ENCODE results near the gene ADAM33.

ADAM33 gene

GRCh38 chr20:3670945-3671344 lies 10.9 kb downstream of the ADAM33 start:
- intact Hi-C loops (cut with DNase I) = loop anchor here (10.0 kb wide), 1 partner anchor 414 kb away; no protein-coding TSS in a partner anchor
- no peak for DNase-seq

DNA sequence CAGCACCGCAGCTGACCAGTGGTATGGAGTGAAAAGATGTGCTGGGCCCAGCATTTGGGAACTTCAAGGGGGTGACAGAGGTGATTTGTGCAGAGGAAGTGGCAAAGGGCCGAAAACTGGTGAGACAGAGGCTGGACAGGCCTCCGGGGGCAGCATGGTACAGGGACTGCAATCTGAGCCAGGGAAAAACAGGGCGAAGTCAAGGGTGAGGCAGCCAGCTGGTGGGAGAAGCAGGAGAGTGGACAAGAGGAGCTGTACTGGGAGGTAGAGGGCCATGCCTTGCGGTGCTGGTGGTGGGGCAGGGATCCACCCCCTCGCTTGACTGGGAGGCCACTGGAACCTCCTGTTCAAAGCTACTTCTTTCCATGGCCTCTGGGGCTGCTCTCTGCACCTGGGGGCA lies 11.3 kb downstream of the ADAM33 start:
- intact Hi-C loops (cut with DNase I) = loop anchor here (10.0 kb wide), 1 partner anchor 414 kb away; no protein-coding TSS in a partner anchor
- no peak for DNase-seq

DNA sequence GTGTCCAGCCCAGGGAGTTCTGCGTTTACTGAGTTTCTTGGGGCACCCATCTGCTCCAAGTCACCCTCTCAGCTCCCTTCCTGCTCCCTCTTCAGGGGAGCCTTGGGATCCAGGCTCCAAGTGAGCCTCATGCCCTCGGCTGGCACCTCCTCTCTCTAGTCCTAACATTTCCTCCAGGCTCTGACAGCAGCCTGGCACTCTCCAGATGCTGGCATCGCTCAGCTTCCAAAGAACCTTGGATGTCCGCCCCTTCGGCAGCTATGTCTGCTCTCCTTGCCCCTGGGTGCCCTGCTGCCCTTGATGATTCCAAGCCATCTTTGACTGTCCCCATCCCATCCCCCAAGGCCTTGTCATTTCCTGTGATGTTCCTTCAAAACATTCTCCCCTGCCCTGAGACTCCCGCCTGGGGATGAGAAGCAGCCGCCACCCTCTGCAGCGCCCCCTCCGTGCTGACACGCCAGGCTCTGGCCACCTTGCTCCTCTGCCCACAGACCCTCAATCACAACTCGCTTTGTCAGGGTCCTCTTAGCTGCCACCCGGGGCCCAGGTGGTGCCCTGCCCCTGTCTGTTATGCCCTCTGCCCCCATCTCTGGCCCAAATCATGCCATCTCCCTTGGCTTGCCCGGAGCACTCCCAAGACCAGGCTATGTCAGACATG lies 12.0 kb downstream of the ADAM33 start:
- intact Hi-C loops (cut with DNase I) = loop anchor here (10.0 kb wide), 1 partner anchor 415 kb away; no protein-coding TSS in a partner anchor
- no peak for DNase-seq

- intact Hi-C loops (cut with DNase I) = no loop called here
- peak in 1 of 10 donors; percentile 14 for DNase-seq
Observed at GRCh38 chr20:3667434-3668037, 14.3 kb downstream of the ADAM33 start.

GRCh38 chr20:3663858-3664257 lies 18.0 kb downstream of the ADAM33 start:
- intact Hi-C loops (cut with DNase I) = no loop called here
- no peak for DNase-seq

DNA sequence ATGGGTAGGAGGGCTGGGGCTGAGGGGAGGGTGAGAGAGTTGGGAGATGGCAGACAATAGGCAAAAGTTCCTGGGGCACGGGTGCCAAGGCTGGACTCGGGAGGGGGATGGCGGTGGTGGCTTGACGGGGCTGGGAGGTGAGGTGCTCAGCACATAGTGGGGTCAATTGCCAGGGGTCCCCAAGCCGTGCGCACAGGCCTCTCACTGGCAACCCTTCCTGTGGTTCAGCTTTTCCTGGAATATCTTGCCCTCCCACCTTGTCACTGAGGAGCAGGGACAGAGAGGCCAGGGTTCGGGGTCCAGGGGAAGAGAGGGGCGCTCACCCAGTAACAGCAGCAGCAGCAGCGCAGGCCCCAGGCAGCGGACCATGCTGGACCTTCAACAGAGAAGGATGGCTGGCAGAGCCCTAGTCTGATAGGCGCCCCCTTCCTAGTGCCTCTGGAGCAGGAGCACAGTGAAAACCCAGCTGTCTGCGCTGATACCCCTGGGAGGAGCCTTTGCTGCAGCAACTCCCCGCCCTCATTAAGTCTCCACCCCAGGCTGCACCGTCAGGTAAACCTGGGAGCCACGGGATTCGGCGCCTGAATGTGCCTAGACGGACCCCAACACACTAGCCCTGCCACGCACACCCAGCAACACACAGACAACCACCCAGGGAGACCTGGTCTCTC lies 18.6 kb downstream of the ADAM33 start, which contains the start of gene GFRA4:
TSS of gene GFRA4 (minus strand) at position 369 of the 671 bp plus-strand sequence. CDS start at position 369, 0 bp downstream.
- DNase-seq = peak in 2 of 10 donors; percentile 76 to 84
- intact Hi-C loops (cut with DNase I) = no loop called here

DNA sequence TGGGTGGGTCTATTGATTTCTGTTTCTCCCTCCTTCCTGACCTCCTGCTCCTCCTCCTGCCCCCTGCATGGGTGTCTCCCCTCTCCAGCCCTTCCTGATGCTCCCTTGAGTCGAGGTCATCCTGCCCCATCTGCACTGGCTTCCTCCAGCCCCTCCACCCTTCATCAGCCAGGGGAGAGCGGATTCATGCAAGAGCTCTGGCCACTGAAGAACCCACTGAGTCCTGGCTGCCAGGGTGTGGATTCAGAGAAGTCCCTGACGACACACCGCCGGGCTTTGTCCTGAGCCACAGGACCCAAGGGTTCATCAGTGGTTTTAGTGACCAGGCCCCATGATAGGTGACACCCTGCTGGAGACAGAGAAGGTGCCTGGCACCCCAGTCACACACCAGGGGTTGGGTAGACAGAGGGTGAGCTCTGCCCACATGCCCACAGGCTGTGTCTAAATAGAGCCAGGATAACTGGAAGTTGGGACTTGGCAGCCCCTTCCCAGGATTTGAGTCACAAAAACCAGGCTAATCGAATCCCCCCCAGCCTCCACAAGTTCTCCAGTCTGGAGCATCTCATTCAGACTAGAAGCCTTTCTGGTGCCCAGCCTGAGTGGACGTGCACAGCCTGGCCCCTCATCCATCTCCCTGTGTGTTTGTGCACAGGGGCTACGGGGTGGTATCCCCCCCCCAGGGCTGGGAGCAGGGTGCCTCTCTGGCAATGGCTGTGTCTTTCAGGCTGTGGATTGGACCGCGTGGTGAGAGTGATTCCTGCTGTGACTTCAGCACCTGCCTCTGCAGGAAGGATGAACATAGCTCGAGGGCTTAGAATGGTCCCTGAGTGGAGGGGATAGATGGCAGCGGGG lies 19.8 kb downstream of the ADAM33 start:
- DNase-seq = peak in 4 of 10 donors; percentile 0 to 75 (median 36)
- intact Hi-C loops (cut with DNase I) = no loop called here

DNA sequence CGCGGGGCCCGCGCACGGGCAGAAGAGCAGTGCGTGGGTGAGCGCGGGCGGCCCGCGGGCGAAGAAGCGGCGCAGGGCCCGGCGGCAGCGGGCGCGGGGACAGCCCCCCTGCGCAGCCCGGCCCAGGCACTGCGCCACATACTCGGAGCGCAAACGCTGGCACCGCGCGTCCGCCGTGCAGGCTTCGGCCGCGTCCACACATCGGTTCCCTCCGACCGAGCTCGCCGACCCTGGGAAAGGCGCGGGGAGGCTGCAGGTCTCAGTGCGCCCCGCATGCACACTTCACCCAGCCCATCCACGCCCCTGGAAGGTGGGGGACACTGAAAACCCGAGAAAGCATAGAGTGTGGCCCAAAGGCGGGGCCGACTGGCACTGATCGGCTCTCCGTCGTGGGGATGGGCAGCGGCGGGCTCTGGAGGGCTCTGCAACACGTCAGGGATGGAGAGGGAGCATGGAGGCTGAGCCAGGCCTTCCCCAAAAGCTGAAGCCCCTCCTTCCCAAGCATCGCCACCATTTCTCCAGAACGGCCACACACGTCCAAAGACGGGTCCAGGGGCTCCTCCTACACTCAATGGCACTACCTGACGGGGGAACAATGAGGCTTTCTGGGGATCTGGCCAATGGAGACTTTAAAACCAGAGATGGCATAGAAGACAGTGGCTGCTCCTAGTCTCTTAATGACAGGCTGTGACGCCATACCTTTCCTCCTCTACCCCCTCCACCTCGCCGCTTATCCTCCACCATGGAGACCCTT lies 20.6 kb downstream of the ADAM33 start:
- intact Hi-C loops (cut with DNase I) = no loop called here
- DNase-seq = peak in 3 of 10 donors; percentile 5 to 67 (median 39)

GRCh38 chr20:3660262-3661059 lies 21.3 kb downstream of the ADAM33 start:
- DNase-seq = peak in 3 of 10 donors; percentile 2 to 75 (median 63)
- intact Hi-C loops (cut with DNase I) = no loop called here

DNA sequence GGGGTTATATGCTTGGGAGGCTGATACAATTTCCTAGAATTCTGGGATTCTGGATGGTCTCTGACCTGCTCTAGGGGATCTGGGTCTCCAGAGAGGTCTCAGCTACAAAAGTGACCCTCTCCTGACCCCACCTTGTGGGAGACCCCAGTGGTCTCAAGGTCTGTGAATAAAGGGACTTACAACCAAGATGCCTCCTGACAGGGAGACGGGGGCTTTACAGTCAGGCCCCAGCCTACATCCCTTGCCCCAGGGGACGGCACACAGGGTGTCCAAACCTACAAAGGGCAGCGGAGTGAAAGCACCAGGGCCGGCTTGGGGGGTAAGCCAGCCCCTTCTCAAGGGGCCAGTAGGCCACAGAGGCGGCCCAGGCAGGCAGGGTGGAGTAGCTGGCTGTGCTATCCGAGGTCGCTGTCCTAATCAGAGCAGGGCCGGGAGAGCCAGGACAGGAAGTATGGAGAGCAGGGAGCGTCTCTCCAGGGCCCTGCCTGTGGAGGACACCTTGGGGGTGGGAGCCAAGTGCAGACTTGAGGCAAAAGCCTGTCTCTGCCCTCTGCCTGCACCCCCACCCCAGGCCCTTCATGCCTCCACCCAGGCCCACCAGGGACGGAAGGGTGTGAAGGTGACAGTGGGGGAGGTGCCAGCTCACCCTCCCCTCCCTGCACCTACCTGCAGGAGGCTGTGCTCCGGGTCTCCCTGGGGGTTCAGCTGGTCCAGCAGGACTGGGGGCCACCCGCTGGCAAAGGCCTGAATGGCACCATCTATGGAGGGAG lies 22.1 kb downstream of the ADAM33 start:
- DNase-seq = peak in 3 of 10 donors; percentile 6 to 72 (median 63)
- intact Hi-C loops (cut with DNase I) = no loop called here

- DNase-seq = peak in 3 of 10 donors; percentile 8 to 87 (median 32)
- intact Hi-C loops (cut with DNase I) = no loop called here
Observed at GRCh38 chr20:3658716-3659491, 22.9 kb downstream of the ADAM33 start.

GRCh38 chr20:3658019-3658715 lies 23.6 kb downstream of the ADAM33 start:
- intact Hi-C loops (cut with DNase I) = no loop called here
- no peak for DNase-seq

DNA sequence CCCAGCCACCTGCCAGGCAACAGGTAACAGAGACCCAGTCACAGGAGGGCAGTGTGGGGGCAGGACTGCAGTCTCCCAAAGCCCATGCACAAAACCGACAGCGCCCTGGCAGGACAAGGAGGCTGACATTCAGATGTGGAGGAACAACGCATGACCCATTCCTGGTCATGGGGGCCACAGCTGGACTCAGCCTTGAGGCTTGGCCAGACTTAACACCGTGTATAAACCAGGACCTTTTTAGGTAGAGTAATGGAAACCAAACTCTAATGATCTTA lies 26.7 kb downstream of the ADAM33 start:
- peak in 2 of 10 donors; percentile 3 to 43 for DNase-seq
- intact Hi-C loops (cut with DNase I) = no loop called here

DNA sequence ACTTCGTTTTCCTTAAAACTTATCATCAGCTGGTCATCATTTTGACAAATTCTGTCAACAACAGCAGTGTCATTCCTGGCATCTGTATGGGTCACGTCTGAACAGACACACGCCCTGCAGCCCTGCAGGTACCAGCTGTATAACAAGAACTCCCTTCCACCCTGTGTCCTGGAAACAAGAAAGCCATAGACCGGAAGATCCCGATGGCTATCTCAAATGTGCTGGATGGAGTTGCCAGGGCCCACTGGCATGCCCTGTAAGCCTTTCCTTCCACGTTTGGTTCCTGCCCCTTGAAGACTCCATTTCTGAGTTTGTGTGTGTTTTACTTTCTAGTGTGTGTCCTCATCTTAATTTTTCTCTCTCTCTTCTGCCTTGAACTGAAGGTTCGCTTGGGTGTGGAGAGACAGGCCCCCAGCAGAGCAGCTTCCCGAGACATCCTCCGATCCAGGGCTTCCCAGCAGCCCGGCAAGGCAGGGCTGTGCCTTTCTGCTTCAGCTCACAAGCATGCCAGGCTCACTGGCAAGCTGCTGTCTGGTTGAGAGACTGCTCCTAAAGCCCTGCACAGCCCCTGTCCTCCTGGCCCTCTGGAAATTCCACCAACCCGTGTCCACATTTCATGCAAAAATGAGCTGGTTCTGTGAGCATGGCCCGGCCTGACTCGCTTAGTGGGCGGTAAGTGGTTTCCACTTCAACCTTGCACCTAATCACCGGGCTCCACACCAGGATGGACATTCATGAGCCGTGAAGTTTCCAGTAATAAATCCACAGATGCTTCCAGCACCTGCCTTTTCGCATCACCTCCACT lies 27.3 kb downstream of the ADAM33 start:
- intact Hi-C loops (cut with DNase I) = no loop called here
- DNase-seq = peak in 2 of 10 donors; percentile 4 to 80

DNA sequence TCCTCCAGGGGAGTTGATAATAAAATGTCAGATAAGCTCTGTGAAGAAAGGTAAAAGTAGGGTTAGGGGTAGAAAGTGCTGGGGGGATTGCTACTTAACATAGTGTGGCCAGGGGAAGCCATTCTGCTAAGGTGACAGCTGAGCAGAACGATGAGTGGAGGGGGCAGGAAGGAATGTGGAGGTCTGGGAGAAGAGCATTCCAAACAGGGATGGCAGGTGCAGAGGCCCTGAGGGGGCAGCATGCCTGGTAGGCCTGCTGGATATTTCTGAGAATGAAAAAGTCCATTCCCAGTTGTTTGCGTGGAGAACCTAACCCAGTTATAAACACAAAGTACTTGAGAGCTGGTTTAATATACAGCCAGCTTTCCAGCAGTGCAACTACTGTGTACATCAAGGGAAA lies 27.9 kb downstream of the ADAM33 start:
- DNase-seq = no peak
- intact Hi-C loops (cut with DNase I) = no loop called here

Data from posterior cingulate gyrus (tissue), 11 donors.